AG04449 (cell line): ENCODE data around the gene C1QTNF8.

Experiments
- CTCF ChIA-PET: fragments of 350-600 bp; formaldehyde crosslinking; extraction: SDS; loops from one replicate; lab custom pipeline; 2021; ENCODE audit warnings: antibody characterized with exemption; lab: Yijun Ruan, JAX
- POLR2A ChIA-PET: fragments of 400-600, 350-600 bp; formaldehyde crosslinking; extraction: SDS; loops from one replicate; lab custom pipeline; 2020; ENCODE audit warnings: antibody characterized with exemption, inconsistent platforms; lab: Yijun Ruan, JAX
- DNase-seq: peaks from one replicate; pipeline ENCODE4 v3.0.0-alpha.2; 2010; ENCODE audit warnings: low read depth, low spot score
- H3K4me3 ChIP-seq: 2 replicates; pipeline ENCODE4 v1.5.1; 2011; ENCODE audit warnings: low read depth, mild to moderate bottlenecking, control low read depth, low read length
- TF ChIP-seq, protein P1 (sequence below): IDR thresholded peaks from one replicate; pipeline ENCODE4 v1.5.1; 2011; ENCODE audit warnings: mild to moderate bottlenecking, moderate library complexity, low read length, control low read depth, inconsistent platforms; ENCODE audit not compliant: insufficient read depth; ENCODE audit errors: missing control alignments

Gene C1QTNF8

DNA sequence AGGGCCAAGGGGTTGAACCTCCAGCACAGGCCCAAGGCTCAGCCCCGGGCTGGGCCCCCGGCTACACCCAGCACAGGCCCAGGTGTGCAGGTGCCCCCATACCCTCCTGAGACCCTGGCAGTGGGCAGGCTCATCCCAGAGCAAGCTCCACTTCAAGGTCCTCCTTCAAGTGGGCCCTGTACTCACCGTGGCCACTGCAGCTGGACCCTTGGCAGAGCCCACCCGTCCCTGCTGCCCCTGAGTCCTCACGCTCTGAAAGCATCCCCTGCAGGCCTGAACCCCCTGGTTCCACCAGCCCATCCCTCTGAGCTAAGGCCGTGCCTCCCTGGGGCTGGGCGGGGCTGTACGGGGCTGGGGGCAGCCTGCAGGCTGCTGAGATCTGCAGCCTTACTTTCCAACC is 45.7 kb upstream of the C1QTNF8 start:
- CTCF ChIA-PET, result no interaction called here
- no peak for DNase-seq
- TF ChIP-seq, protein P1, sequence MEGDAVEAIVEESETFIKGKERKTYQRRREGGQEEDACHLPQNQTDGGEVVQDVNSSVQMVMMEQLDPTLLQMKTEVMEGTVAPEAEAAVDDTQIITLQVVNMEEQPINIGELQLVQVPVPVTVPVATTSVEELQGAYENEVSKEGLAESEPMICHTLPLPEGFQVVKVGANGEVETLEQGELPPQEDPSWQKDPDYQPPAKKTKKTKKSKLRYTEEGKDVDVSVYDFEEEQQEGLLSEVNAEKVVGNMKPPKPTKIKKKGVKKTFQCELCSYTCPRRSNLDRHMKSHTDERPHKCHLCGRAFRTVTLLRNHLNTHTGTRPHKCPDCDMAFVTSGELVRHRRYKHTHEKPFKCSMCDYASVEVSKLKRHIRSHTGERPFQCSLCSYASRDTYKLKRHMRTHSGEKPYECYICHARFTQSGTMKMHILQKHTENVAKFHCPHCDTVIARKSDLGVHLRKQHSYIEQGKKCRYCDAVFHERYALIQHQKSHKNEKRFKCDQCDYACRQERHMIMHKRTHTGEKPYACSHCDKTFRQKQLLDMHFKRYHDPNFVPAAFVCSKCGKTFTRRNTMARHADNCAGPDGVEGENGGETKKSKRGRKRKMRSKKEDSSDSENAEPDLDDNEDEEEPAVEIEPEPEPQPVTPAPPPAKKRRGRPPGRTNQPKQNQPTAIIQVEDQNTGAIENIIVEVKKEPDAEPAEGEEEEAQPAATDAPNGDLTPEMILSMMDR, result no peak

DNA sequence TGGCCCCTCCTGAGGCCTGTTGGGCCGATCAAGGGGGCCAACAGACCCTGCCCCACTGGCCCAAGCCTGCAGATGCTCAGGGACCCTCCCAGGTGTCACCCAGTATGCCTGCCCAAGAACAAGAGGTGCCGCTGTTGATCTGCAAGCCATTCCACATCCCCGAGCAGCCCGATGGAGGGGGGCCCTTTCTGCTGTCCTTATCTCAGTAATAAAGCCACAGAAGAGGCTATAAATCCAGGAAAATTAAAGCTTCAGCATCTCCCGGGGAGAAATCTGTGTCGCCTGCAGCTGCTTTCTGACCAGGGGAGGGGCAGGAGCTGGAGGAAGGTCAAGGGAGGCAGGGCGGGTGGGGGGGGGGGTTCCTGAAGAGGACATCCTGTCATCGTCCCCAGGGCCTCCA is 45.1 kb upstream of the C1QTNF8 start:
- ChIA-PET CTCF (no interaction called here), POLR2A (no interaction called here)
- H3K4me3 ChIP-seq, result no peak overlapping the region
- TF ChIP-seq, protein P1, result no peak
- DNase-seq, result no peak

More for the DNA sequence above, 45.7 kb upstream of the C1QTNF8 start:
- H3K4me3 ChIP-seq, result no peak overlapping the region
- POLR2A ChIA-PET, result no interaction called here

DNA sequence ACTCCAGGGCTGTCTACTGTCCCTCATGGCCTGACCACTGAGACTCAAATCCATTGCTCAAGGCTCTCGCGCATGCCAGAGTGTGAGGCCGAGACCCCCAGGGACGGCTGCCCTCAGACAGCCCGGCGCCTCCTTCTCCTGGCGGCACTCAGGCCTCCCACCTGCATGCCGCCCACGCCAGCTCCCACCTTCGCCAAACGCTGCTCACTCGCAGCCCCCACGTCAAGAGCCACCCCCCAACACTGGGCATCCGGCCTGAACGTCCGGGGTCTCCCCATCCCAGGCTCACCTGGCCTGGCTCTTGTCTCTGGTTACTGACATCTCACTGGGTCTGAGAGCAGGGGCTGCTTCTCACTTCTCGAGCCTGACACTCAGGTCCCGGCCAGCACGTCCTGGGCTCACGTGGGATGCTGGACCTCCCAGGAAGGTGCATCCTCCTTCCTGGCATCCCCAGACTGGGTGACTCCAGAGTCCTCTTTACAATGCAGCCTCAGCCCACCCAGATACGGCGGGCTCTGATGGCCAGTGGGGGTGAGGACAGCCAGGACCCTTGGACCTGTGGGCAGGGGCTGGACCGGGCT is 44.6 kb upstream of the C1QTNF8 start:
- ChIA-PET CTCF (no interaction called here), POLR2A (no interaction called here)
- H3K4me3 ChIP-seq, result no peak overlapping the region
- TF ChIP-seq, protein P1, result no peak
- no peak for DNase-seq

DNA sequence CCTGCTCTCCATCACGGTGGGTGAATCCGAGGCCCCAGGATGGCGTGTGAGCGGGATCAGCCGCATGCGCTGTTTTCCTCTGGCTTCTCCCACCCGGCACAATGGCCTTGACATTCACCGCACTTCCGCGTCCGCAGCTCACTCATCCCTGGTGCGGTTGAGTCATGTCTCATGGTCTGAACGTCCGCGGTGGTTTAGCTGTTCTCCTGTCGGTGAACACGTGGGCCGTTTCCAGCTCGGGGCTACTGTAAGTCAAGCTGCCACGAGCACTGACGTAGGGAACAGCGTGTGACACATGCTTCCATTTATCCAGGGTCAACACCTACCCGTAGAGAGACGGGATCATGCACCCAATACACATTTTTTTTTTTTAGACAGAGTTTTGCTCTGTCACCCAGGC is 41.6 kb upstream of the C1QTNF8 start:
- ChIA-PET POLR2A (no interaction called here), CTCF (no interaction called here)
- no peak for DNase-seq
- TF ChIP-seq, protein P1, result no peak
- H3K4me3 ChIP-seq, result no peak overlapping the region

DNA sequence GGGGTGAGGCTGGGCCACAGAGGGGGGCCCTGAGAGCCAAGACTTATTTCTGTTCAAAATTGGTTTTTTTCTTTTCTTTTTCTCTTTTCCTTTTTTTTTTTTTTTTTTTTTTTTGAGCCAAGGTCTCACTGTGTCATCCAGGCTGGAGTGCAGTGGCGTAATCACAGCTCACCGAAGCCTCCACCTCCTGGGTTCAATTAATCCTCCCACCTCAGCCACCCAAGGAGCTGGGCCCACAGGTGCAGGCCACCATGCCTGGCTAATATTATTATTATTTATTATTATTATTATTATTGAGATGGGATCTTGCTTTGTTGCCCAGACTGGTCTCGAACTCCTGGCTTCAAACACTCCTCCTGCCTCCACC is 39.4 kb upstream of the C1QTNF8 start:
- TF ChIP-seq, protein P1, result no peak
- DNase-seq, result no peak
- H3K4me3 ChIP-seq, result no peak overlapping the region
- ChIA-PET CTCF (interaction anchor here (1.2 kb wide), 1 partner anchor 11 kb away, joined by 3 read pairs; no protein-coding TSS in a partner anchor), POLR2A (no interaction called here)

DNA sequence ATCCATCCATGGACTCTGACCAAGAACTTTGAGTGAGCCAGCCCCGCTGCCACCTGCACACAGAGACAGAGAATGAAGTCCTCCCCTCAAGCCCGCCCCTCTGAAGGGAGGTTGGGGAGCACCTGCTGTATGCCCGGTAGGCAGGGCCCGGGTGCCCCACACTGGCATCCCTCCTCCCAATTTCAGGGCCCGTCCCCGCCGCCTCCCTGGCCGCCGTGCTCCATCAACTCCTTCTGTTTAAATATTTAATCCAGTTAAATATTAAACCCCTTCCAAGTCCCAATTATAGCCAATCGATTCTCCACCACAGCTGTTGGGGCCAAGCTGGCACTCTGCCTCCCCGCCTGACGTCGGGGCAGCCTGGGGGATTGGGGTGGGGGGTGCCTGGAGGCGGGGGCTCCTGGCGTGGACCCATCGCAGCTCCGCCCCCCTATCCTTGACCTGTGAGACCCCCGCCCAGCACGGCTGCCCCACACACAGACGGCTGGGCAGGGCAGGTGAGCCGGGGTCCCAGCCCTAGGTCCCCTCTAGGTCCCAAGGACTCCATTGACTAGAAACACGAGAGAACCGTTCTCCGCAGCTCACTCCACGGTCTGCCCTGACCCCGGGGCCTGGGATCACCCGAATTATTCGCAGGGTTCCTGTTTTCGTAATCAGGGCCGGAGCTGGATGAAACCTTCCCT is 38.9 kb upstream of the C1QTNF8 start:
- DNase-seq, result no peak
- TF ChIP-seq, protein P1, result no peak
- no peak overlapping the region for H3K4me3 ChIP-seq
- ChIA-PET CTCF (interaction anchor here (1.2 kb wide), 1 partner anchor 11 kb away, joined by 3 read pairs; no protein-coding TSS in a partner anchor), POLR2A (no interaction called here)
